OCI-LY7 (cell line): ENCODE results near the gene ANKZF1. TPM values are rescaled to one million over a fixed set of nuclear protein-coding genes. Genes with fewer than 3 reads are reported as not detected.

Experiments
- BruUV-seq: library from RNA; stranded (reverse); fragments of 400-500 nt; replicated peaks from 2 replicates; lab custom pipeline; 2021; lab: Mats Ljungman, UMichigan
- CTCF ChIA-PET: fragments of 300-600 bp; sonication (Branson Sonifier 250); formaldehyde crosslinking; loops from one replicate; lab custom pipeline; 2022; ENCODE audit warnings: antibody characterized with exemption; ENCODE audit not compliant: unreplicated experiment; lab: Charles Lee
- POLR2A ChIA-PET: fragments of 300-600 bp; sonication (Branson Sonifier 250); formaldehyde crosslinking; loops from one replicate; lab custom pipeline; 2022; ENCODE audit warnings: antibody characterized with exemption; lab: Charles Lee
- DNase-seq: peaks from one replicate; pipeline ENCODE4 v3.0.0-alpha.2; 2015; ENCODE audit warnings: low spot score
- H2AFZ ChIP-seq: fragments of 200-600 bp; sonication (generic), shearing (Covaris generic); 2 replicates; pipeline ENCODE4 v1.6.1; 2014; ENCODE audit warnings: mild to moderate bottlenecking, antibody characterized with exemption, low read length, moderate library complexity
- H3K27ac ChIP-seq: fragments of 200-600 bp; sonication (generic); 2 replicates; pipeline ENCODE4 v1.5.1; 2014; ENCODE audit warnings: mixed run types, low read depth, mild to moderate bottlenecking, moderate library complexity, low read length, inconsistent platforms; ENCODE audit not compliant: poor library complexity, severe bottlenecking
- H3K36me3 ChIP-seq: fragments of 200-600 bp; sonication (generic); 2 replicates; pipeline ENCODE4 v1.6.1; 2014; ENCODE audit warnings: mild to moderate bottlenecking, antibody characterized with exemption, low read length, moderate library complexity, mixed read lengths; ENCODE audit not compliant: insufficient read depth
- H3K4me1 ChIP-seq: fragments of 200-600 bp; sonication (generic); 2 replicates; pipeline ENCODE4 v1.5.1; 2014; ENCODE audit warnings: mild to moderate bottlenecking, low read length; ENCODE audit not compliant: insufficient read depth, poor library complexity, severe bottlenecking
- H3K4me2 ChIP-seq: fragments of 200-600 bp; sonication (generic); 2 replicates; pipeline ENCODE4 v1.6.1; 2014; ENCODE audit warnings: mild to moderate bottlenecking, low read length
- H3K4me3 ChIP-seq: fragments of 200-600 bp; sonication (generic); 2 replicates; pipeline ENCODE4 v1.5.1; 2014; ENCODE audit warnings: mild to moderate bottlenecking, low read depth, low read length; ENCODE audit not compliant: poor library complexity, severe bottlenecking
- H3K79me2 ChIP-seq: fragments of 200-600 bp; sonication (generic); 2 replicates; pipeline ENCODE4 v1.6.1; 2016; ENCODE audit warnings: low read depth, mild to moderate bottlenecking, low read length, moderate library complexity, mixed read lengths; ENCODE audit not compliant: insufficient read depth
- H3K9me2 ChIP-seq: fragments of 200-600 bp; sonication (generic); 2 replicates; pipeline ENCODE4 v1.6.1; 2016; ENCODE audit warnings: mild to moderate bottlenecking, low read length, mixed read lengths; ENCODE audit not compliant: insufficient read depth
- H3K9me3 ChIP-seq: fragments of 200-600 bp; sonication (generic); 2 replicates; pipeline ENCODE4 v1.6.1; 2014; ENCODE audit warnings: mild to moderate bottlenecking, mixed run types, low read length, mixed read lengths
- H4K20me1 ChIP-seq: fragments of 200-600 bp; sonication (generic); 2 replicates; pipeline ENCODE4 v1.6.1; 2014; ENCODE audit warnings: mild to moderate bottlenecking, antibody characterized with exemption, low read length, moderate library complexity, mixed read lengths; ENCODE audit not compliant: insufficient read depth
- CTCF ChIP-seq: fragments of 200-600 bp; sonication (generic); conservative IDR thresholded peaks from 2 replicates; pipeline ENCODE4 v1.5.1; 2014; ENCODE audit warnings: mild to moderate bottlenecking, antibody characterized with exemption, low read length, moderate library complexity, mixed read lengths
- EZH2phosphoT487 ChIP-seq: fragments of 200-600 bp; sonication (generic); IDR thresholded peaks from 2 replicates; pipeline ENCODE4 v1.6.1; 2018; ENCODE audit warnings: low read depth, borderline replicate concordance, mild to moderate bottlenecking, mixed run types, antibody characterized with exemption, low read length, moderate library complexity, mixed read lengths
- intact Hi-C: fragments of 100-400 bp; cut with micrococcal nuclease; formaldehyde crosslinking; loops from one replicate; pipeline ENCODE4 v1.10.0; 2022; ENCODE audit not compliant: unreplicated experiment
- total RNA-seq, 2 experiments: library from RNA; depleted of rRNA in 1 of 2; stranded (reverse); fragments of >200 nt in 1 of 2; shearing (Covaris generic) in 1 of 2; gene quantifications; 2 replicates each; pipeline ENCODE4 v1.2.3, GENCODE V29; 2014 to 2022

ANKZF1 gene
- total RNA-seq, 2 experiments from 2014 or later = 57.8 to 82.4 TPM

- Histone ChIP-seq H3K4me1 (peaks cover 10% of the 10 kb centered on the region), H4K20me1 (no peaks in the 10 kb centered on the region), H3K9me2 (no peaks in the 10 kb centered on the region), H3K4me3 (no peak overlapping the region), H3K36me3 (peaks cover 35% of the 10 kb centered on the region), H3K4me2 (no peak overlapping the region), H2AFZ (no peak overlapping the region), H3K79me2 (no peaks in the 10 kb centered on the region), H3K27ac (no peak overlapping the region), H3K9me3 (no peaks in the 10 kb centered on the region)
- no peak for TF ChIP-seq EZH2phosphoT487
- TF ChIP-seq CTCF = no peak
- ChIA-PET POLR2A (interaction anchor here (0.5 kb wide), 1 partner anchor 50 kb away, joined by 3 read pairs; no protein-coding TSS in a partner anchor), CTCF (no interaction called here)
- no TSS peak for BruUV-seq
- no peak for DNase-seq
- intact Hi-C loops = no loop called here
Observed at GRCh38 chr2:219214141-219214540, 15.5 kb upstream of the ANKZF1 start.

- Histone ChIP-seq H3K9me2 (no peaks in the 10 kb centered on the region), H2AFZ (no peak overlapping the region), H3K9me3 (no peaks in the 10 kb centered on the region), H3K79me2 (no peaks in the 10 kb centered on the region), H3K27ac (no peak overlapping the region), H3K4me2 (no peak overlapping the region), H4K20me1 (no peaks in the 10 kb centered on the region), H3K4me1 (peaks cover 10% of the 10 kb centered on the region), H3K4me3 (no peak overlapping the region), H3K36me3 (peaks cover 29% of the 10 kb centered on the region)
- no TSS peak for BruUV-seq
- CTCF ChIA-PET = no interaction called here
- TF ChIP-seq CTCF (no peak), EZH2phosphoT487 (no peak)
- POLR2A ChIA-PET = interaction anchor here (0.6 kb wide), 1 partner anchor 128 kb away, joined by 3 read pairs; no protein-coding TSS in a partner anchor
- DNase-seq = no peak
- intact Hi-C loops = no loop called here
Observed at GRCh38 chr2:219214786-219215185, 14.8 kb upstream of the ANKZF1 start.

- H3K79me2 ChIP-seq = no peaks in the 10 kb centered on the region
- H3K27ac ChIP-seq = no peak overlapping the region
- no peak overlapping the region for H2AFZ ChIP-seq
- no peaks in the 10 kb centered on the region for H3K9me3 ChIP-seq
- no peak overlapping the region for H3K4me3 ChIP-seq
- no peak for TF ChIP-seq CTCF
- H3K4me2 ChIP-seq = no peak overlapping the region
- intact Hi-C loops = no loop called here
- no TSS peak for BruUV-seq
- ChIA-PET CTCF (no interaction called here), POLR2A (interaction anchor here (0.5 to 2.1 kb wide), 3 partner anchors 14 to 129 kb away, joined by 3 to 8 read pairs (median 3); partner anchors contain the start of genes ANKZF1 and ATG9A)
- H3K4me1 ChIP-seq = peaks cover 10% of the 10 kb centered on the region
- no peak for DNase-seq
- H3K9me2 ChIP-seq = no peaks in the 10 kb centered on the region
- peaks cover 27% of the 10 kb centered on the region for H3K36me3 ChIP-seq
- H4K20me1 ChIP-seq = no peaks in the 10 kb centered on the region
Observed at GRCh38 chr2:219215871-219216534, 13.6 kb upstream of the ANKZF1 start.
